ENCODE data around the gene PPP4R1.

- TF ChIP-seq CTCF (IDR thresholded peaks at IDR 0.05 in 4 of 5, conservative IDR thresholded peaks at IDR 0.05 in 1 of 5) (no peak), POLR2A (IDR thresholded peaks at IDR 0.05) (no peak)
These were observed 55.1 kb downstream of the PPP4R1 start for GRCh38 chr18:9559253-9559652.

Data from gastrocnemius medialis (tissue), 4 donors.